Liver (tissue), 9 donors: ENCODE results near the gene PDE2A. TPM values are rescaled to one million over a fixed set of nuclear protein-coding genes. Genes with fewer than 3 reads are reported as not detected.

Experiments
- DNase-seq: peaks from one replicate; pipeline ENCODE4 v3.0.0-alpha.2; 2017; ENCODE audit warnings: low spot score
- H3K27ac ChIP-seq, 2 donors: one replicate each; pipeline ENCODE4 v1.7.0; 2013; ENCODE audit warnings: inconsistent platforms in 2 of 2, low read length in 2 of 2, control low read depth in 1 of 2, low read depth in 1 of 2, mild to moderate bottlenecking in 1 of 2
- H3K27me3 ChIP-seq, 4 donors: one replicate each; pipeline versions ENCODE4 v1.6.1 to v1.7.0; 2013; ENCODE audit warnings: low read length in 3 of 4, inconsistent platforms in 1 of 4, mild to moderate bottlenecking in 1 of 4, moderate library complexity in 1 of 4; ENCODE audit not compliant: control insufficient read depth in 4 of 4, insufficient read depth in 4 of 4
- H3K36me3 ChIP-seq, 4 donors: one replicate each; pipeline versions ENCODE4 v1.6.1 to v1.7.0; 2013; ENCODE audit warnings: low read length in 3 of 4, mild to moderate bottlenecking in 3 of 4, low read depth in 1 of 4, moderate library complexity in 1 of 4; ENCODE audit not compliant: control insufficient read depth in 4 of 4, insufficient read depth in 3 of 4
- H3K4me1 ChIP-seq, 4 donors: one replicate each; pipeline versions ENCODE4 v1.6.1 to v1.7.0; 2013; ENCODE audit warnings: low read length in 3 of 4, mild to moderate bottlenecking in 3 of 4, moderate library complexity in 1 of 4; ENCODE audit not compliant: control insufficient read depth in 4 of 4, insufficient read depth in 4 of 4
- H3K4me3 ChIP-seq, 3 donors: one replicate each; pipeline versions ENCODE4 v1.6.1 to v1.7.0; 2013; ENCODE audit warnings: low read length in 3 of 3, control low read depth in 1 of 3, low read depth in 1 of 3, mild to moderate bottlenecking in 1 of 3
- H3K9ac ChIP-seq, 2 donors: one replicate each; pipeline ENCODE4 v1.7.0; 2013; ENCODE audit warnings: low read length in 2 of 2, mild to moderate bottlenecking in 2 of 2, moderate library complexity in 2 of 2, control low read depth in 1 of 2, low read depth in 1 of 2
- H3K9me3 ChIP-seq, 4 donors: one replicate each; pipeline versions ENCODE4 v1.6.1 to v1.7.0; 2013; ENCODE audit warnings: low read length in 3 of 4; ENCODE audit not compliant: control insufficient read depth in 4 of 4
- CTCF ChIP-seq: fragments of 150-350 bp; IDR thresholded peaks from 2 replicates; pipeline ENCODE4 v1.5.1; 2017; ENCODE audit warnings: improper control_type of control experiment, low read depth, low read length; ENCODE audit not compliant: missing input control
- GABPA ChIP-seq, 2 donors: IDR thresholded peaks in 1 of 2; conservative IDR thresholded peaks in 1 of 2; 2 replicates each; pipeline ENCODE4 v1.6.1; 2016; ENCODE audit warnings: antibody characterized with exemption in 2 of 2, mild to moderate bottlenecking in 1 of 2, moderate library complexity in 1 of 2
- HNF4A ChIP-seq, 2 donors: conservative IDR thresholded peaks; 2 replicates each; pipeline ENCODE4 v1.6.1; 2016; ENCODE audit warnings: antibody characterized with exemption in 2 of 2, mild to moderate bottlenecking in 2 of 2
- HNF4G ChIP-seq: IDR thresholded peaks from 2 replicates; pipeline ENCODE4 v1.6.1; 2016; ENCODE audit warnings: antibody characterized with exemption
- JUND ChIP-seq, 2 donors: IDR thresholded peaks; 2 replicates each; pipeline ENCODE4 v1.6.1; 2016; ENCODE audit warnings: antibody characterized with exemption in 2 of 2
- MAX ChIP-seq: IDR thresholded peaks from 2 replicates; pipeline ENCODE4 v1.6.1; 2016; ENCODE audit warnings: antibody characterized with exemption
- NR2F2 ChIP-seq: IDR thresholded peaks from 2 replicates; pipeline ENCODE4 v1.6.1; 2016; ENCODE audit warnings: antibody characterized with exemption
- RAD21 ChIP-seq, 2 donors: IDR thresholded peaks; 2 replicates each; pipeline ENCODE4 v1.6.1; 2016; ENCODE audit warnings: antibody characterized with exemption in 2 of 2, mild to moderate bottlenecking in 2 of 2
- REST ChIP-seq: IDR thresholded peaks from 2 replicates; pipeline ENCODE4 v1.6.1; 2016; ENCODE audit warnings: antibody characterized with exemption, mild to moderate bottlenecking
- SP1 ChIP-seq: IDR thresholded peaks from 2 replicates; pipeline ENCODE4 v1.6.1; 2018; ENCODE audit warnings: antibody characterized with exemption, mild to moderate bottlenecking
- TAF1 ChIP-seq: conservative IDR thresholded peaks from 2 replicates; pipeline ENCODE4 v1.6.1; 2016; ENCODE audit warnings: antibody characterized with exemption, mild to moderate bottlenecking
- YY1 ChIP-seq: IDR thresholded peaks from 2 replicates; pipeline ENCODE4 v1.6.1; 2016; ENCODE audit warnings: antibody characterized with exemption, mild to moderate bottlenecking
- ZBTB33 ChIP-seq: IDR thresholded peaks from 2 replicates; pipeline ENCODE4 v1.6.1; 2016; ENCODE audit warnings: antibody characterized with exemption
- WGBS: extraction: QIAGEN DNeasy Blood & Tissue Kit; methylation state at CpG from one replicate; pipeline ENCODE4 v1.1.7; 2013; 5-methylcytosine and 5-hydroxymethylcytosine counted together
- polyA plus RNA-seq, 2 donors: library from polyadenylated mRNA; stranded (reverse) in 1 of 2; unstranded in 1 of 2; fragments of 200-250 nt in 1 of 2; fragments of >200 nt in 1 of 2; fragmentation: Nextera tagmentation in 1 of 2; extraction: Ambion mirVana in 1 of 2; gene quantifications; one replicate each; pipeline versions ENCODE4 v1.2.1 to v1.2.3, GENCODE V29; 2013 to 2015
- total RNA-seq, 2 donors: library from RNA; depleted of rRNA; stranded (reverse); fragments of >200 nt; gene quantifications; one replicate each; pipeline ENCODE4 v1.2.3, GENCODE V29; 2014
- donor health status: healthy.
- donor health status: healthy.
- donor health status: healthy.
- donor health status: healthy.
- donor health status: healthy.

PDE2A gene
- total and polyA plus RNA-seq, 4 donors: 4.3 to 32.8 (median 12.9) TPM

- Histone ChIP-seq H3K27me3 (peaks cover 0 to 1% (median 0%) of the 10 kb centered on the region in 4 donors), H3K9me3 (no peaks in the 10 kb centered on the region), H3K4me1 (no peaks in the 10 kb centered on the region), H3K27ac (no peak overlapping the region), H3K4me3 (no peak overlapping the region), H3K36me3 (no peaks in the 10 kb centered on the region), H3K9ac (no peak overlapping the region)
- TF ChIP-seq MAX: no peak
- TF ChIP-seq YY1: no peak
- TF ChIP-seq ZBTB33: no peak
- TF ChIP-seq CTCF: no peak
- no peak for TF ChIP-seq SP1
- no peak for TF ChIP-seq NR2F2
- TF ChIP-seq JUND (IDR thresholded peaks at IDR 0.05): no peak
- no peak for DNase-seq
- WGBS: 88% methylated on average over 6 of the region's 6 CpGs
Measured at GRCh38 chr11:72543849-72544542, 130.2 kb downstream of the PDE2A start.

- Histone ChIP-seq H3K9ac (no peak overlapping the region), H3K27ac (no peak overlapping the region), H3K27me3 (peaks cover 0 to 4% (median 0%) of the 10 kb centered on the region in 4 donors), H3K4me3 (no peak overlapping the region), H3K36me3 (no peaks in the 10 kb centered on the region), H3K4me1 (no peaks in the 10 kb centered on the region), H3K9me3 (no peaks in the 10 kb centered on the region)
- no peak for DNase-seq
- TF ChIP-seq NR2F2 (no peak), GABPA (IDR thresholded peaks at IDR 0.05 in 1 of 2, conservative IDR thresholded peaks at IDR 0.05 in 1 of 2) (no peak), RAD21 (IDR thresholded peaks at IDR 0.05) (no peak), SP1 (no peak), HNF4A (conservative IDR thresholded peaks at IDR 0.05) (no peak), TAF1 (no peak), HNF4G (no peak), MAX (no peak), REST (no peak)
- WGBS: 91% methylated on average over 4 of the region's 4 CpGs
Measured at GRCh38 chr11:72541257-72541974, 132.8 kb downstream of the PDE2A start.
